NB4 (cell line): ENCODE measurements around the gene KAZN.

ENCODE experiments used
- CTCF ChIP-seq: IDR thresholded peaks from one replicate; pipeline ENCODE4 v1.5.1; 2012; ENCODE audit warnings: low read depth, low read length
- POLR2A ChIP-seq: IDR thresholded peaks from 2 replicates; pipeline ENCODE4 v1.6.1; 2011; ENCODE audit warnings: mild to moderate bottlenecking; ENCODE audit not compliant: insufficient read length; ENCODE audit errors: extremely low read depth
- TF ChIP-seq, protein P1 (sequence below): IDR thresholded peaks from 2 replicates; pipeline ENCODE4 v1.6.1; 2011; ENCODE audit warnings: low read depth, low read length

DNA sequence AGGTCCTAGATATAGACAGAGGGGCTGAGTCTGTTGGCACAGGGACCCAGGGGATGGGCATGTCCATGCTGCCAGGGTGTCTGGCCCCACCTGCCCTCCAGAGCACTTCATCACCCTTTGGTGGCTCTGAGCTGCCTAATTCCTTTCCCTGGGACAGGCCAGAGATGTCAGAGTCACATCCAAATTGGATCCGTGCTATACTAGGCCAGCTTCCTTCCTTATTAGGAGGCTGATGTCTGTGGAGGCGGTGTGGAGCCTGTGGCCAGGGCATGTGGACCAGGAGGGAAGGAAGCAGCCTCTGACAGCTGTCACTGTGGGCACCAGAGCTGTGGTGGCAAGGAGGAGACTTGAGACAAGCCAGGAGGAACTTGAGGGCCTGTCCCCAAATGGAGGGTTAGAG is 477.3 kb downstream of the KAZN start:
- no peak for TF ChIP-seq CTCF
- no peak for TF ChIP-seq POLR2A
- TF ChIP-seq, protein P1, sequence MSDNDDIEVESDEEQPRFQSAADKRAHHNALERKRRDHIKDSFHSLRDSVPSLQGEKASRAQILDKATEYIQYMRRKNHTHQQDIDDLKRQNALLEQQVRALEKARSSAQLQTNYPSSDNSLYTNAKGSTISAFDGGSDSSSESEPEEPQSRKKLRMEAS = no peak
